ENCODE data around the gene CNGA1. TPM values are rescaled to one million over a fixed set of nuclear protein-coding genes. Genes with fewer than 3 reads are reported as not detected.

The CNGA1 gene
- total and polyA plus RNA-seq, 11 donors, result 0.19 to 1.9 (median 0.71) TPM; not detected in 3

DNA sequence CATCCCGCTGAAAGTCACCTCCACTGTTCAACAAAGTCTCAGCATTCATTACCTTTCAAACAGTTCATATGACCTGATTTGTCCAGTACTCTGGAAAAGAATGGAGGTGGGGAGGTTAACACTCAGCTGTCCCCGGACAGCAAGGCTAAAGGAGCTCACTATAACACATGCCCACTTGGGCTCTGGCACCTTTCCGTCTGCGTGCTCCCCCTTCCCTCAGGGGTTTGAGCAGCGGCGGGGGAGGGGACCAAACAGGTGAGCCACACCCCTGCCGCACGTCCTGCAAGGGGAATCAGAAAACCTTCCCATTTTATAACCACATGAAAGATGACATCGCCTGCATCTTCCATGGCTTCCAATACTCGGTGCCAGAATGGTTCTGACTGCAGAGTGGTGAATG is 62.2 kb downstream of the CNGA1 start:
- WGBS, 4 donors, result 53 to 78% (median 60%) methylated on average over 9 to 10 of the region's 10 CpGs
- TF ChIP-seq, protein P1, sequence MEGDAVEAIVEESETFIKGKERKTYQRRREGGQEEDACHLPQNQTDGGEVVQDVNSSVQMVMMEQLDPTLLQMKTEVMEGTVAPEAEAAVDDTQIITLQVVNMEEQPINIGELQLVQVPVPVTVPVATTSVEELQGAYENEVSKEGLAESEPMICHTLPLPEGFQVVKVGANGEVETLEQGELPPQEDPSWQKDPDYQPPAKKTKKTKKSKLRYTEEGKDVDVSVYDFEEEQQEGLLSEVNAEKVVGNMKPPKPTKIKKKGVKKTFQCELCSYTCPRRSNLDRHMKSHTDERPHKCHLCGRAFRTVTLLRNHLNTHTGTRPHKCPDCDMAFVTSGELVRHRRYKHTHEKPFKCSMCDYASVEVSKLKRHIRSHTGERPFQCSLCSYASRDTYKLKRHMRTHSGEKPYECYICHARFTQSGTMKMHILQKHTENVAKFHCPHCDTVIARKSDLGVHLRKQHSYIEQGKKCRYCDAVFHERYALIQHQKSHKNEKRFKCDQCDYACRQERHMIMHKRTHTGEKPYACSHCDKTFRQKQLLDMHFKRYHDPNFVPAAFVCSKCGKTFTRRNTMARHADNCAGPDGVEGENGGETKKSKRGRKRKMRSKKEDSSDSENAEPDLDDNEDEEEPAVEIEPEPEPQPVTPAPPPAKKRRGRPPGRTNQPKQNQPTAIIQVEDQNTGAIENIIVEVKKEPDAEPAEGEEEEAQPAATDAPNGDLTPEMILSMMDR (IDR thresholded peaks at IDR 0.05), result no peak
- TF ChIP-seq POLR2A (IDR thresholded peaks at IDR 0.05), result no peak
- intact Hi-C loops (cut with DNase I), result no loop called here

DNA sequence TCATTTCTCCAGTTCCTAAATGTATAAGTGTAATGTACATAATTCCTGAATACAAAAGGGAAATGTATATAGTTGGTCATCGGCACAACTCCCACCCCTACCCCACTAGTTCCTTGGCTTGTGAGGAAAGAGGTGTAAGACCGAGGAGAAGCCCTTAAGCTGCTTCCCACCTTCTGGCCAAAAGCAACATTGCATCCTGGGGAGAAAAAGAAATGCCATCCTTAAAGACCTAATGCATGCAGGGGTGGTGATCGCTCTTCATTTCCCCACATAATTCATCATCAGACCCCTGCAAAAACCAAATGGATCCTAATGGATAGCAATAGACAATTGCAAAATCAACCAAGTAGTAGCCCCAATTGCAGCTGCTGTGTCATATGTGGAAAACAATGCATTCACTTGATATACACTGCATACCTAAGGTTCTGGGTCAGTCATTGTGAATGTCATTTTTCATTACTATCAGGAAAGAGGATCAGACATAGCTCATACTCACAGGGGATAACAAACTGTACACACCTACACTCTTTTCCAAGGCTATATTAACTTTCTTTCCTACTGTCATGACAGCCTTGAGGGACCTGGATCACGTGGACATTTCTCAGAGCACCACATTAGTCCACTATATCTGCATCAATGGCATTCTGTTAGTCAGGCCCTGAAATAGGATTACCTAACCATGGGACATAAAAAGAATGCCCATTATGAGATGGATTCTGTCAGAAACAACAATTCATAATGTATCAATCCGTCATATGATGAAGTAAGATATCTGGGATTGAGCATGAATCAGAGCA is 70.4 kb downstream of the CNGA1 start:
- DNase-seq (no peak), ATAC-seq (no peak)
- TF ChIP-seq, protein P1 (IDR thresholded peaks at IDR 0.05), result no peak
- no peak for TF ChIP-seq POLR2A (IDR thresholded peaks at IDR 0.05)
- WGBS, 4 donors, result 83 to 85% (median 84%) methylated on average over 5 of the region's 5 CpGs
- Histone ChIP-seq H3K27me3 (peaks cover 0 to 6% (median 0%) of the 10 kb centered on the region in 9 donors), H3K4me1 (no peaks in the 10 kb centered on the region), H3K9me3 (no peaks in the 10 kb centered on the region), H3K36me3 (no peaks in the 10 kb centered on the region), H3K4me3 (no peak overlapping the region), H3K27ac (no peak overlapping the region)
- intact Hi-C loops (cut with DNase I), result no loop called here

More for the DNA sequence above, 62.2 kb downstream of the CNGA1 start:
- H3K27ac ChIP-seq, result no peak overlapping the region
- no peaks in the 10 kb centered on the region for H3K27me3 ChIP-seq
- H3K4me1 ChIP-seq, result no peaks in the 10 kb centered on the region
- H3K9me3 ChIP-seq, result peaks cover 0 to 6% (median 0%) of the 10 kb centered on the region in 12 donors
- no peak overlapping the region for H3K4me3 ChIP-seq
- DNase-seq, result no peak
- no peak for ATAC-seq
- H3K36me3 ChIP-seq, result no peaks in the 10 kb centered on the region

DNA sequence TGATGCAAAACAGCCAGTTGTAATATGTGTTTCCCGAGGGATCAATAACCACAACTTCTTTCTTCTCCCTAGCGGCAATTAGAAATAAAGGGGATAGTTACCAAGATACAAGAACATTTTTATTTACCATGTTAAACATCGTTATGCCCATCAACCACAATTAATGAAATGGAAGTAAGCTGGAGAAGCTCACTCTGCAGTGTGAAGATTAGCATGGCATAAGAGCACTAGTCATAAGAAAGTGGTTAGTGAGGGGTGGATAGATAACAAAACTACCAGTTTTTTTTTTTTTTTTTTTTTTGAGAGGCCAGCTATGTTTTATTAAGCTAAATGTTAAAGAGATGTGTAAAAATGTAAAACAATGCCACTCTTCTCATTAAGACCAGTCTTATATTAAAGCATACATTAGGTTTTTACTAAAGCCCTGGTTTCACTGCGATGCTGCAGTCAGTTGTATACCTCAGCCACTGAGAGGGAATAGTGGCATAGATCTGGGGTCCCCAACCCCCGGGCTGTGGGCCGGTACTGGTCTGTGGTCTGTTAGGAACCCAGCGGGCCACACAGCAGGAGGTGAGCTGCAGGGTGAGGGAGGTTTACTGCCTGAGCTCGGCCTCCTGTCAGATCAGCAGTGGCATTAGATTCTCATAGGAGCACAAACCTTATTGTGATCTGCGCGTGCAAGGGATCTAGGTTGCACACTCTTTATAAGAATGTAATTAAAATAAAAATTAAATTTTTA is 74.2 kb downstream of the CNGA1 start:
- Histone ChIP-seq H3K9me3 (no peaks in the 10 kb centered on the region), H3K27me3 (peaks cover 0 to 5% (median 0%) of the 10 kb centered on the region in 9 donors), H3K4me1 (no peaks in the 10 kb centered on the region), H3K27ac (no peak overlapping the region), H3K4me3 (no peak overlapping the region), H3K36me3 (no peaks in the 10 kb centered on the region)
- WGBS, 4 donors, result 68 to 73% (median 71%) methylated on average over 10 of the region's 10 CpGs
- intact Hi-C loops (cut with DNase I), result no loop called here
- DNase-seq (no peak), ATAC-seq (no peak)
- TF ChIP-seq POLR2A (IDR thresholded peaks at IDR 0.05), result no peak
- TF ChIP-seq, protein P1 (IDR thresholded peaks at IDR 0.05), result no peak

DNA sequence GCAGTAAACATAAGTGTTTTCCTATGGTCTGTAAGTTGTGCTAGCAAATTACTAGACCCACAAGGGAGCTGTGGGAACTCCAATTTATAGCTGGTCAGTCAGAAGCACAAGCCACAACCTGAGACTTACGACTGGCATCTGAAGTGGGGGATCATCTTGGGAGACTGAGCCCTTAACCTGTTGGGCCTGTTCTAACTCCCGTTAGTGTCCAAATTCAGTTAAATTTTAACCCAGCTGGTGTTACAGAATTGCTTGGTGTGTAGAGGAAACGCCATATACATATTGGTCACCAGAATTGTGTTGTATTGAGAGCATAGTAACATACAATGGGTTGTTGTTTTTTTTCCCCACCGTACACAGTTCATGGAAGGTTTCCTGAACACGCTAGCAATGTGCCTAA is 77.0 kb downstream of the CNGA1 start:
- DNase-seq (no peak), ATAC-seq (no peak)
- Histone ChIP-seq H3K36me3 (no peaks in the 10 kb centered on the region), H3K4me3 (no peak overlapping the region), H3K4me1 (no peaks in the 10 kb centered on the region), H3K9me3 (no peaks in the 10 kb centered on the region), H3K27ac (no peak overlapping the region), H3K27me3 (peaks cover 0 to 5% (median 0%) of the 10 kb centered on the region in 9 donors)
- intact Hi-C loops (cut with DNase I), result loop anchor here in 6 of 10 donors (5.0 to 10.0 kb wide), 4 partner anchors 145 to 1095 kb away; no protein-coding TSS in a partner anchor
- TF ChIP-seq, protein P1 (IDR thresholded peaks at IDR 0.05), result no peak
- no peak for TF ChIP-seq POLR2A (IDR thresholded peaks at IDR 0.05)
- WGBS, 4 donors, result 82 to 93% (median 91%) methylated on average over 5 of the region's 5 CpGs

Measured in heart left ventricle (tissue), 16 donors.